ENCODE measurements around the gene CEND1. TPM values are rescaled to one million over a fixed set of nuclear protein-coding genes. Genes with fewer than 3 reads are reported as not detected.

Gene CEND1
- total and polyA plus RNA-seq, 2 donors (not counting 1 experiment from before 2014, with no cell fraction given): 0.25 to 1.3 TPM

DNA sequence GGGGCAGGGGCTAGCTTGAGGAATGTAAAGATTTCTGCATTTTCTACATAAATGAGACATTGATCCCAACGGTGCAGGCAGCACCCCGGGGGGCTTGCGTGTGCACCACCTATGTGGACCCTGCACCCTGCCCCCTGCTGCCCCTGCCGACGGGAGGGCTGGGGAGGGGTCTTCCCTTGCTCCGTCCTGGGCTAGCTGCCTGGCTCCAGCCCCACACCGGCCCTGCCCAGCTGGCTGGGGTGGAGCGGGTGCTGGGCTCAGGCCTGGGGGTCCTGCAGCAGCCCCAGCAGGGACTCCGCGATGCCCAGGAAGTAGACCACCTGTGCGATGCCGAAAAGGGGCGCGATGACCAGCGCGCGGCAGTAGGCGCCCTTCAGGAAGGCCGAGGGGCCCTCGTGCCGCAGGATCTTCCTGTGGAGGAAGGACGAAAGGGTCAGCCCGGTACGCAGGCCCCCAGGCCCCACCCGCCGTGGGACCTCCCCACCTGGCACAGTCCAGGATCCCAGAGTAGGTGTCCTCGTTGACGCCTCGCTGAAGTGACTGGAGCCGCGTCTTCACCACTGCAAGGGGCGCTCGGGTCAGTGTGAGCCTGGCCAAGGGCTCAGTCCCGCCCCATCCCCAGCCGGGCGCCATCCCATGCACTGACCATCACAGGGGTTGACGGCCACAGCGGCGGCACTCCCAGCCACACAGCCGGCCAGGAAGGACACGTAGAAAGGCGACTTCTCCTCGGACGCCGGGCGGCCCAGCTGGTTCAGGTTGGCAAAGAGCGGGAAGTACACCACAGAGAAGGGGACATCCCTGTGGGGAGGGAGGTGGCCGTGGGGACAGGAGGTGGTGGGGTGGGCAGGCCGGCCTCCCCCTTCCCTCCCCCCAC, 2.0 kb upstream of the CEND1 start:
- Histone ChIP-seq H3K9me3 (ENCODE audit: control insufficient read depth, insufficient read depth, low read depth, low read length) (no peaks in the 10 kb centered on the region), H4K20me1 (ENCODE audit: control insufficient read depth, extremely low read depth, insufficient read depth, low read length) (no peaks in the 10 kb centered on the region), H3K79me2 (ENCODE audit: control insufficient read depth, insufficient read depth, low read length) (peaks cover 17% of the 10 kb centered on the region), H3K9ac (ENCODE audit: insufficient read depth, low read length) (no peak overlapping the region), H3K27me3 (ENCODE audit: control insufficient read depth, insufficient read depth, low read length) (no peaks in the 10 kb centered on the region), H3K4me1 (ENCODE audit: control insufficient read depth, extremely low read depth, insufficient read depth, low read length) (peaks cover 5% of the 10 kb centered on the region), H2AFZ (ENCODE audit: low read length) (no peak overlapping the region), H3K4me3 (replicated peaks in 1 of 4; ENCODE audit: control extremely low read depth in 1 of 4, insufficient read depth in 1 of 4, low read depth in 3 of 4, low read length in 4 of 4) (no peak overlapping the region), H3K27ac (ENCODE audit: insufficient read depth, low read length) (no peak overlapping the region), H3K4me2 (ENCODE audit: extremely low read depth, insufficient read depth, low read length) (no peak overlapping the region), H3K36me3 (ENCODE audit: control insufficient read depth, insufficient read depth, low read length) (peaks cover 13% of the 10 kb centered on the region)
- DNase-seq (ENCODE audit: low read depth in 2 of 2): no peak
- TF ChIP-seq EZH2 (IDR thresholded peaks at IDR 0.05; ENCODE audit: low read length, missing control alignments): no peak
- TF ChIP-seq, protein P1, sequence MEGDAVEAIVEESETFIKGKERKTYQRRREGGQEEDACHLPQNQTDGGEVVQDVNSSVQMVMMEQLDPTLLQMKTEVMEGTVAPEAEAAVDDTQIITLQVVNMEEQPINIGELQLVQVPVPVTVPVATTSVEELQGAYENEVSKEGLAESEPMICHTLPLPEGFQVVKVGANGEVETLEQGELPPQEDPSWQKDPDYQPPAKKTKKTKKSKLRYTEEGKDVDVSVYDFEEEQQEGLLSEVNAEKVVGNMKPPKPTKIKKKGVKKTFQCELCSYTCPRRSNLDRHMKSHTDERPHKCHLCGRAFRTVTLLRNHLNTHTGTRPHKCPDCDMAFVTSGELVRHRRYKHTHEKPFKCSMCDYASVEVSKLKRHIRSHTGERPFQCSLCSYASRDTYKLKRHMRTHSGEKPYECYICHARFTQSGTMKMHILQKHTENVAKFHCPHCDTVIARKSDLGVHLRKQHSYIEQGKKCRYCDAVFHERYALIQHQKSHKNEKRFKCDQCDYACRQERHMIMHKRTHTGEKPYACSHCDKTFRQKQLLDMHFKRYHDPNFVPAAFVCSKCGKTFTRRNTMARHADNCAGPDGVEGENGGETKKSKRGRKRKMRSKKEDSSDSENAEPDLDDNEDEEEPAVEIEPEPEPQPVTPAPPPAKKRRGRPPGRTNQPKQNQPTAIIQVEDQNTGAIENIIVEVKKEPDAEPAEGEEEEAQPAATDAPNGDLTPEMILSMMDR (conservative IDR thresholded peaks at IDR 0.05 in 1 of 2, IDR thresholded peaks at IDR 0.05 in 1 of 2; ENCODE audit: low read depth in 1 of 2, low read length in 2 of 2): no peak

DNA sequence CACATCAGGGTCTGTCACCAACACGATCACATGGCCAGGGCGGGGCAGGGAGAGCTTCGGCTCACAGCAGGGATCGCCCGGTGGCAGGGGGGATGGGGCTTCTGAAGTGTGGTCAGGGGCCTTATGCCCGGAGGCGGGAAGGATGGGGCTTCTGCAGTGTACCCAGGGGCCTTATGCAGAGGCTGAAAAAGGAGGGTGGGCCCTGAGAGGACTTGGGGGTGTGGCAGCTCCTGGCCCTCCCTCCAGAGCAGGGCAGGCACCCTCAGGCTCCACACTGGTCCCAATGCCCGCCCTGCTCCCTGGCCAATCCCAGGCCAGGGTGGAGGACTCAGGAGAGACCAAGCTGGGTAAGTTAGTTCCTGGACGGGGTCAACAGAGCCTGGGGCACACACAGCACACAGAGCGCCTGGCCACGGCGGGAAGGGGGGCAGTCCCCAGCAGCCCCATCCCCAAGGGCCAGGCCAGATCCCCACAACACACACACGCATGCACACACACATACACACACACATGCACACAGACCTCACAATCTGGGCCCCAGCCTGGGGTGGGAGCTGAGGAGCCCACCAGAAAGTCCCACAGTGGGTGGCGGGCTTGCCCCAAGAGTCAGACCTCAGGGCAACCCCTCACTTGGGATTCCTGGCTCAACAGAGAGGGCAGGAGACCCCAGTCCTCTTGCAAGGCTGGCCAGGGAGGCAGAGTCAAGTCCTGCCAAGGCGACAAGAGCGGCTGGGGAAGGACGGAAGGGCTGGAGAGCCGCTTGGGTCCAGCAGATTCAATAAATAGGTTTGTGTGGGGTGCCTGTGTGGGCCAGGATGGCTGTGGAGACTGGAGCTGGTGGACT, 1.1 kb upstream of the CEND1 start:
- no peaks in the 10 kb centered on the region for H3K27me3 ChIP-seq (ENCODE audit: control insufficient read depth, insufficient read depth, low read length)
- no peak overlapping the region for H3K9ac ChIP-seq (ENCODE audit: insufficient read depth, low read length)
- no peaks in the 10 kb centered on the region for H4K20me1 ChIP-seq (ENCODE audit: control insufficient read depth, extremely low read depth, insufficient read depth, low read length)
- no peak overlapping the region for H3K27ac ChIP-seq (ENCODE audit: insufficient read depth, low read length)
- H3K36me3 ChIP-seq (ENCODE audit: control insufficient read depth, insufficient read depth, low read length): peaks cover 13% of the 10 kb centered on the region
- no peaks in the 10 kb centered on the region for H3K4me1 ChIP-seq (ENCODE audit: control insufficient read depth, extremely low read depth, insufficient read depth, low read length)
- no peak overlapping the region for H3K4me2 ChIP-seq (ENCODE audit: extremely low read depth, insufficient read depth, low read length)
- no peak overlapping the region for H3K4me3 ChIP-seq (replicated peaks in 1 of 4; ENCODE audit: control extremely low read depth in 1 of 4, insufficient read depth in 1 of 4, low read depth in 3 of 4, low read length in 4 of 4)
- DNase-seq (ENCODE audit: low read depth in 2 of 2): peak; percentile 26 to 47
- peaks cover 13% of the 10 kb centered on the region for H3K79me2 ChIP-seq (ENCODE audit: control insufficient read depth, insufficient read depth, low read length)
- H3K9me3 ChIP-seq (ENCODE audit: control insufficient read depth, insufficient read depth, low read depth, low read length): no peaks in the 10 kb centered on the region
- TF ChIP-seq EZH2 (IDR thresholded peaks at IDR 0.05; ENCODE audit: low read length, missing control alignments): no peak
- TF ChIP-seq, protein P1 (conservative IDR thresholded peaks at IDR 0.05 in 1 of 2, IDR thresholded peaks at IDR 0.05 in 1 of 2; ENCODE audit: low read depth in 1 of 2, low read length in 2 of 2): no peak
- no peak overlapping the region for H2AFZ ChIP-seq (ENCODE audit: low read length)
